GM23338 (cell line): ENCODE data around the gene TKFC. TPM values are rescaled to one million over a fixed set of nuclear protein-coding genes. Genes with fewer than 3 reads are reported as not detected.

Experiments used
- ATAC-seq: fragments of 200-7000 bp; cut with Tn5 transposase; 3 replicates; pipeline ENCODE4 v1.9.1; 2020
- DNase-seq: peaks from one replicate; pipeline ENCODE4 v3.0.0-alpha.2; 2015; ENCODE audit warnings: low spot score
- H2AFZ ChIP-seq: fragments of 200-600 bp; sonication (generic); 2 replicates; pipeline ENCODE4 v1.8.0; 2016; ENCODE audit warnings: antibody characterized with exemption, mild to moderate bottlenecking, moderate library complexity
- H3F3A ChIP-seq: fragments of 200-600 bp; sonication (generic); replicated peaks from 2 replicates; pipeline ENCODE4 v1.8.0; 2017; ENCODE audit warnings: antibody characterized with exemption, mixed run types, low read depth
- H3K27ac ChIP-seq: fragments of 200-600 bp; sonication (generic); 2 replicates; pipeline ENCODE4 v1.6.1; 2016; ENCODE audit warnings: low read depth
- H3K27me3 ChIP-seq: fragments of 200-600 bp; sonication (generic); 2 replicates; pipeline ENCODE4 v1.8.0; 2016; ENCODE audit warnings: mild to moderate bottlenecking, mixed run types, moderate library complexity; ENCODE audit not compliant: insufficient read depth
- H3K36me3 ChIP-seq: fragments of 200-600 bp; sonication (generic); 2 replicates; pipeline ENCODE4 v1.8.0; 2016; ENCODE audit warnings: mild to moderate bottlenecking; ENCODE audit not compliant: insufficient read depth
- H3K4me1 ChIP-seq: fragments of 200-600 bp; sonication (generic); 2 replicates; pipeline ENCODE4 v1.8.0; 2016; ENCODE audit warnings: mild to moderate bottlenecking, moderate library complexity; ENCODE audit not compliant: insufficient read depth
- H3K4me2 ChIP-seq: fragments of 200-600 bp; sonication (generic); 2 replicates; pipeline ENCODE4 v1.7.1; 2017; ENCODE audit warnings: mixed run types
- H3K4me3 ChIP-seq: fragments of 200-600 bp; sonication (generic); 2 replicates; pipeline ENCODE4 v1.6.1; 2016; ENCODE audit warnings: mixed run types
- H3K79me2 ChIP-seq: fragments of 200-600 bp; sonication (generic); replicated peaks from 2 replicates; pipeline ENCODE4 v1.8.0; 2017; ENCODE audit warnings: mild to moderate bottlenecking; ENCODE audit not compliant: insufficient read depth
- H3K9me2 ChIP-seq: fragments of 200-600 bp; sonication (generic); 2 replicates; pipeline ENCODE4 v1.8.0; 2017; ENCODE audit not compliant: insufficient read depth
- H4K20me1 ChIP-seq: fragments of 200-600 bp; sonication (generic); replicated peaks from 2 replicates; pipeline ENCODE4 v1.8.0; 2017; ENCODE audit warnings: mild to moderate bottlenecking; ENCODE audit not compliant: insufficient read depth
- H3K27ac Mint-ChIP-seq: 2 replicates; pipeline ENCODE4 v1.8.0; 2020; ENCODE audit warnings: inconsistent platforms, mild to moderate bottlenecking, moderate library complexity, mixed read lengths
- H3K27me3 Mint-ChIP-seq: 3 replicates; pipeline ENCODE4 v1.8.0; 2022; ENCODE audit warnings: low read depth, mild to moderate bottlenecking, moderate library complexity, mixed read lengths, inconsistent platforms; ENCODE audit not compliant: insufficient read depth, poor library complexity
- H3K36me3 Mint-ChIP-seq: 3 replicates; pipeline ENCODE4 v1.8.0; 2021; ENCODE audit warnings: low read depth, mild to moderate bottlenecking, inconsistent platforms, moderate library complexity, mixed read lengths
- H3K4me1 Mint-ChIP-seq: 3 replicates; pipeline ENCODE4 v1.8.0; 2020; ENCODE audit warnings: mild to moderate bottlenecking, inconsistent platforms, mixed read lengths
- H3K4me3 Mint-ChIP-seq: 3 replicates; pipeline ENCODE4 v1.8.0; 2021; ENCODE audit warnings: moderate library complexity, mild to moderate bottlenecking, inconsistent platforms, mixed read lengths
- H3K9me3 Mint-ChIP-seq: 3 replicates; pipeline ENCODE4 v1.8.0; 2020; ENCODE audit warnings: moderate library complexity, mild to moderate bottlenecking, inconsistent platforms, mixed read lengths
- CREB1 ChIP-seq: fragments of 250-450 bp; sonication (Bioruptor Pico); IDR thresholded peaks from 2 replicates; pipeline ENCODE4 v1.5.0; 2020; ENCODE audit warnings: low read depth, mild to moderate bottlenecking, moderate library complexity
- EZH2 ChIP-seq: fragments of 200-600 bp; sonication (generic); IDR thresholded peaks from one replicate; pipeline ENCODE4 v1.8.0; 2017; ENCODE audit warnings: antibody characterized with exemption, mild to moderate bottlenecking, low read depth; ENCODE audit not compliant: unreplicated experiment
- EZH2phosphoT487 ChIP-seq: fragments of 200-600 bp; sonication (generic); IDR thresholded peaks from one replicate; pipeline ENCODE4 v1.8.1; 2018; ENCODE audit warnings: antibody characterized with exemption; ENCODE audit not compliant: unreplicated experiment
- JUNB ChIP-seq: IDR thresholded peaks from one replicate; pipeline ENCODE4 v1.6.1; 2016; ENCODE audit warnings: antibody characterized with exemption; ENCODE audit not compliant: unreplicated experiment
- NANOG ChIP-seq: IDR thresholded peaks from 2 replicates; pipeline ENCODE4 v1.6.1; 2016; ENCODE audit warnings: antibody characterized with exemption, borderline replicate concordance
- POLR2AphosphoS5 ChIP-seq: IDR thresholded peaks from 2 replicates; pipeline ENCODE4 v1.6.1; 2016; ENCODE audit warnings: antibody characterized with exemption, low read depth
- STAT1 ChIP-seq: IDR thresholded peaks from one replicate; pipeline ENCODE4 v1.6.1; 2016; ENCODE audit warnings: antibody characterized with exemption; ENCODE audit not compliant: unreplicated experiment
- ZNF114 ChIP-seq: fragments of 250-450 bp; sonication (Bioruptor Pico); IDR thresholded peaks from 2 replicates; pipeline ENCODE4 v1.5.0; 2020; ENCODE audit warnings: mild to moderate bottlenecking, moderate library complexity
- ZNF331 ChIP-seq: fragments of 250-450 bp; sonication (Bioruptor Pico); IDR thresholded peaks from 2 replicates; pipeline ENCODE4 v1.5.0; 2020; ENCODE audit warnings: low read depth, mild to moderate bottlenecking, moderate library complexity
- polyA plus RNA-seq: library from polyadenylated mRNA; unstranded; fragments of >200 nt; fragmentation: Nextera tagmentation; extraction: Ambion mirVana; gene quantifications from 2 replicates; pipeline ENCODE4 v1.2.1, GENCODE V29; 2016
- total RNA-seq: library from RNA; depleted of rRNA; stranded (reverse); fragments of >200 nt; shearing (Covaris generic); gene quantifications from 2 replicates; pipeline ENCODE4 v1.2.3, GENCODE V29; 2014
- TF ChIP-seq, protein P1 (sequence below), 2 experiments: fragments of 200-600 bp in 1 of 2; sonication (generic) in 1 of 2; conservative IDR thresholded peaks; 2 replicates each; pipeline versions ENCODE4 v1.5.1 to v1.6.1; 2016 to 2017; ENCODE audit warnings: antibody characterized with exemption in 2 of 2, low read depth in 2 of 2, mild to moderate bottlenecking in 2 of 2, moderate library complexity in 1 of 2
- TF ChIP-seq, protein P2 (sequence below): fragments of 250-450 bp; sonication (Bioruptor Pico); IDR thresholded peaks from 2 replicates; pipeline ENCODE4 v1.5.0; 2020; ENCODE audit warnings: mild to moderate bottlenecking, moderate library complexity
- TF ChIP-seq, protein P3 (sequence below): IDR thresholded peaks from one replicate; pipeline ENCODE4 v1.6.1; 2018; ENCODE audit warnings: antibody characterized with exemption; ENCODE audit not compliant: unreplicated experiment
- TF ChIP-seq, protein P4 (sequence below): IDR thresholded peaks from 2 replicates; pipeline ENCODE4 v1.6.1; 2016; ENCODE audit warnings: antibody characterized with exemption

Gene TKFC
- total and polyA plus RNA-seq, 2 experiments from 2014 or later = 21.7 to 46.9 TPM

DNA sequence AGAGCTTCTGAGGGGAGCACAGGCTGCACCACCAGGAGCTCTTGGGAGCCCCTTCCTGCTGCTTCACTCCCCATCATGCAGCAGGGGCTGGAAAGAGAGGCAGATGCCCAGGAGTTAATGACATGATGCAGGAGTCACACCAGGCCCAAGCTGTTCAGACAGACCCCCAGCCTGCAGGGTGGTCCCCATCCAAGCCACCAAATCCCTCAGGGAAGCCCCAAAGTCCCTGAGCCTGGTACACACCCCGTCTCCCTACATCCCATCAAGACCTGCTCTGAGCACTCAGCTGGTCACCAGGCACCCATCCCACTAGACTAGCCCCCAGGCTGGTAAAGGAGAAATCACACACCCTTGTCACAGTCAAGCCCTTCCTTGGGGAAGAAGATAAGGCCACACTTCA lies 17.3 kb downstream of the TKFC start:
- Mint-ChIP-seq H3K4me1 (peaks cover 2% of the 10 kb centered on the region; the same call in 2 of the 3 replicates), H3K27ac (no peak overlapping the region), H3K4me3 (no peak overlapping the region), H3K27me3 (peaks cover 6% of the 10 kb centered on the region), H3K9me3 (no peaks in the 10 kb centered on the region), H3K36me3 (peaks cover 20% of the 10 kb centered on the region)
- Histone ChIP-seq H3K9me2 (no peaks in the 10 kb centered on the region), H3K36me3 (no peaks in the 10 kb centered on the region), H3K79me2 (no peaks in the 10 kb centered on the region), H2AFZ (no peak overlapping the region), H3K27ac (no peak overlapping the region), H3K4me2 (no peak overlapping the region), H4K20me1 (no peaks in the 10 kb centered on the region), H3K4me3 (no peak overlapping the region), H3K4me1 (no peaks in the 10 kb centered on the region), H3F3A (no peaks in the 10 kb centered on the region), H3K27me3 (no peaks in the 10 kb centered on the region)
- ATAC-seq (no peak), DNase-seq (no peak)
- TF ChIP-seq, protein P1, sequence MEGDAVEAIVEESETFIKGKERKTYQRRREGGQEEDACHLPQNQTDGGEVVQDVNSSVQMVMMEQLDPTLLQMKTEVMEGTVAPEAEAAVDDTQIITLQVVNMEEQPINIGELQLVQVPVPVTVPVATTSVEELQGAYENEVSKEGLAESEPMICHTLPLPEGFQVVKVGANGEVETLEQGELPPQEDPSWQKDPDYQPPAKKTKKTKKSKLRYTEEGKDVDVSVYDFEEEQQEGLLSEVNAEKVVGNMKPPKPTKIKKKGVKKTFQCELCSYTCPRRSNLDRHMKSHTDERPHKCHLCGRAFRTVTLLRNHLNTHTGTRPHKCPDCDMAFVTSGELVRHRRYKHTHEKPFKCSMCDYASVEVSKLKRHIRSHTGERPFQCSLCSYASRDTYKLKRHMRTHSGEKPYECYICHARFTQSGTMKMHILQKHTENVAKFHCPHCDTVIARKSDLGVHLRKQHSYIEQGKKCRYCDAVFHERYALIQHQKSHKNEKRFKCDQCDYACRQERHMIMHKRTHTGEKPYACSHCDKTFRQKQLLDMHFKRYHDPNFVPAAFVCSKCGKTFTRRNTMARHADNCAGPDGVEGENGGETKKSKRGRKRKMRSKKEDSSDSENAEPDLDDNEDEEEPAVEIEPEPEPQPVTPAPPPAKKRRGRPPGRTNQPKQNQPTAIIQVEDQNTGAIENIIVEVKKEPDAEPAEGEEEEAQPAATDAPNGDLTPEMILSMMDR (conservative IDR thresholded peaks at IDR 0.05; ENCODE audit: low read depth in 2 of 2) = no peak
- TF ChIP-seq NANOG (no peak), STAT1 (no peak), CREB1 (CRISPR knock-in tag) (no peak), POLR2AphosphoS5 (no peak), ZNF114 (no peak), ZNF331 (CRISPR knock-in tag) (no peak), EZH2phosphoT487 (no peak), EZH2 (no peak), JUNB (no peak)
- TF ChIP-seq, protein P2, sequence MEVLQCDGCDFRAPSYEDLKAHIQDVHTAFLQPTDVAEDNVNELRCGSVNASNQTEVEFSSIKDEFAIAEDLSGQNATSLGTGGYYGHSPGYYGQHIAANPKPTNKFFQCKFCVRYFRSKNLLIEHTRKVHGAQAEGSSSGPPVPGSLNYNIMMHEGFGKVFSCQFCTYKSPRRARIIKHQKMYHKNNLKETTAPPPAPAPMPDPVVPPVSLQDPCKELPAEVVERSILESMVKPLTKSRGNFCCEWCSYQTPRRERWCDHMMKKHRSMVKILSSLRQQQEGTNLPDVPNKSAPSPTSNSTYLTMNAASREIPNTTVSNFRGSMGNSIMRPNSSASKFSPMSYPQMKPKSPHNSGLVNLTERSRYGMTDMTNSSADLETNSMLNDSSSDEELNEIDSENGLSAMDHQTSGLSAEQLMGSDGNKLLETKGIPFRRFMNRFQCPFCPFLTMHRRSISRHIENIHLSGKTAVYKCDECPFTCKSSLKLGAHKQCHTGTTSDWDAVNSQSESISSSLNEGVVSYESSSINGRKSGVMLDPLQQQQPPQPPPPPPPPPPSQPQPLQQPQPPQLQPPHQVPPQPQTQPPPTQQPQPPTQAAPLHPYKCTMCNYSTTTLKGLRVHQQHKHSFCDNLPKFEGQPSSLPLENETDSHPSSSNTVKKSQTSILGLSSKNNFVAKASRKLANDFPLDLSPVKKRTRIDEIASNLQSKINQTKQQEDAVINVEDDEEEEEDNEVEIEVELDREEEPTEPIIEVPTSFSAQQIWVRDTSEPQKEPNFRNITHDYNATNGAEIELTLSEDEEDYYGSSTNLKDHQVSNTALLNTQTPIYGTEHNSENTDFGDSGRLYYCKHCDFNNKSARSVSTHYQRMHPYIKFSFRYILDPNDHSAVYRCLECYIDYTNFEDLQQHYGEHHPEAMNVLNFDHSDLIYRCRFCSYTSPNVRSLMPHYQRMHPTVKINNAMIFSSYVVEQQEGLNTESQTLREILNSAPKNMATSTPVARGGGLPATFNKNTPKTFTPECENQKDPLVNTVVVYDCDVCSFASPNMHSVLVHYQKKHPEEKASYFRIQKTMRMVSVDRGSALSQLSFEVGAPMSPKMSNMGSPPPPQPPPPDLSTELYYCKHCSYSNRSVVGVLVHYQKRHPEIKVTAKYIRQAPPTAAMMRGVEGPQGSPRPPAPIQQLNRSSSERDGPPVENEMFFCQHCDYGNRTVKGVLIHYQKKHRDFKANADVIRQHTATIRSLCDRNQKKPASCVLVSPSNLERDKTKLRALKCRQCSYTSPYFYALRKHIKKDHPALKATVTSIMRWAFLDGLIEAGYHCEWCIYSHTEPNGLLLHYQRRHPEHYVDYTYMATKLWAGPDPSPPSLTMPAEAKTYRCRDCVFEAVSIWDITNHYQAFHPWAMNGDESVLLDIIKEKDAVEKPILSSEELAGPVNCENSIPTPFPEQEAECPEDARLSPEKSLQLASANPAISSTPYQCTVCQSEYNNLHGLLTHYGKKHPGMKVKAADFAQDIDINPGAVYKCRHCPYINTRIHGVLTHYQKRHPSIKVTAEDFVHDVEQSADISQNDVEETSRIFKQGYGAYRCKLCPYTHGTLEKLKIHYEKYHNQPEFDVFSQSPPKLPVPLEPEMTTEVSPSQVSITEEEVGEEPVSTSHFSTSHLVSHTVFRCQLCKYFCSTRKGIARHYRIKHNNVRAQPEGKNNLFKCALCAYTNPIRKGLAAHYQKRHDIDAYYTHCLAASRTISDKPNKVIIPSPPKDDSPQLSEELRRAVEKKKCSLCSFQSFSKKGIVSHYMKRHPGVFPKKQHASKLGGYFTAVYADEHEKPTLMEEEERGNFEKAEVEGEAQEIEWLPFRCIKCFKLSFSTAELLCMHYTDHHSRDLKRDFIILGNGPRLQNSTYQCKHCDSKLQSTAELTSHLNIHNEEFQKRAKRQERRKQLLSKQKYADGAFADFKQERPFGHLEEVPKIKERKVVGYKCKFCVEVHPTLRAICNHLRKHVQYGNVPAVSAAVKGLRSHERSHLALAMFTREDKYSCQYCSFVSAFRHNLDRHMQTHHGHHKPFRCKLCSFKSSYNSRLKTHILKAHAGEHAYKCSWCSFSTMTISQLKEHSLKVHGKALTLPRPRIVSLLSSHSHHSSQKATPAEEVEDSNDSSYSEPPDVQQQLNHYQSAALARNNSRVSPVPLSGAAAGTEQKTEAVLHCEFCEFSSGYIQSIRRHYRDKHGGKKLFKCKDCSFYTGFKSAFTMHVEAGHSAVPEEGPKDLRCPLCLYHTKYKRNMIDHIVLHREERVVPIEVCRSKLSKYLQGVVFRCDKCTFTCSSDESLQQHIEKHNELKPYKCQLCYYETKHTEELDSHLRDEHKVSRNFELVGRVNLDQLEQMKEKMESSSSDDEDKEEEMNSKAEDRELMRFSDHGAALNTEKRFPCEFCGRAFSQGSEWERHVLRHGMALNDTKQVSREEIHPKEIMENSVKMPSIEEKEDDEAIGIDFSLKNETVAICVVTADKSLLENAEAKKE (CRISPR knock-in tag) = no peak
- TF ChIP-seq, protein P3, sequence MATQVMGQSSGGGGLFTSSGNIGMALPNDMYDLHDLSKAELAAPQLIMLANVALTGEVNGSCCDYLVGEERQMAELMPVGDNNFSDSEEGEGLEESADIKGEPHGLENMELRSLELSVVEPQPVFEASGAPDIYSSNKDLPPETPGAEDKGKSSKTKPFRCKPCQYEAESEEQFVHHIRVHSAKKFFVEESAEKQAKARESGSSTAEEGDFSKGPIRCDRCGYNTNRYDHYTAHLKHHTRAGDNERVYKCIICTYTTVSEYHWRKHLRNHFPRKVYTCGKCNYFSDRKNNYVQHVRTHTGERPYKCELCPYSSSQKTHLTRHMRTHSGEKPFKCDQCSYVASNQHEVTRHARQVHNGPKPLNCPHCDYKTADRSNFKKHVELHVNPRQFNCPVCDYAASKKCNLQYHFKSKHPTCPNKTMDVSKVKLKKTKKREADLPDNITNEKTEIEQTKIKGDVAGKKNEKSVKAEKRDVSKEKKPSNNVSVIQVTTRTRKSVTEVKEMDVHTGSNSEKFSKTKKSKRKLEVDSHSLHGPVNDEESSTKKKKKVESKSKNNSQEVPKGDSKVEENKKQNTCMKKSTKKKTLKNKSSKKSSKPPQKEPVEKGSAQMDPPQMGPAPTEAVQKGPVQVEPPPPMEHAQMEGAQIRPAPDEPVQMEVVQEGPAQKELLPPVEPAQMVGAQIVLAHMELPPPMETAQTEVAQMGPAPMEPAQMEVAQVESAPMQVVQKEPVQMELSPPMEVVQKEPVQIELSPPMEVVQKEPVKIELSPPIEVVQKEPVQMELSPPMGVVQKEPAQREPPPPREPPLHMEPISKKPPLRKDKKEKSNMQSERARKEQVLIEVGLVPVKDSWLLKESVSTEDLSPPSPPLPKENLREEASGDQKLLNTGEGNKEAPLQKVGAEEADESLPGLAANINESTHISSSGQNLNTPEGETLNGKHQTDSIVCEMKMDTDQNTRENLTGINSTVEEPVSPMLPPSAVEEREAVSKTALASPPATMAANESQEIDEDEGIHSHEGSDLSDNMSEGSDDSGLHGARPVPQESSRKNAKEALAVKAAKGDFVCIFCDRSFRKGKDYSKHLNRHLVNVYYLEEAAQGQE = no peak
- TF ChIP-seq, protein P4, sequence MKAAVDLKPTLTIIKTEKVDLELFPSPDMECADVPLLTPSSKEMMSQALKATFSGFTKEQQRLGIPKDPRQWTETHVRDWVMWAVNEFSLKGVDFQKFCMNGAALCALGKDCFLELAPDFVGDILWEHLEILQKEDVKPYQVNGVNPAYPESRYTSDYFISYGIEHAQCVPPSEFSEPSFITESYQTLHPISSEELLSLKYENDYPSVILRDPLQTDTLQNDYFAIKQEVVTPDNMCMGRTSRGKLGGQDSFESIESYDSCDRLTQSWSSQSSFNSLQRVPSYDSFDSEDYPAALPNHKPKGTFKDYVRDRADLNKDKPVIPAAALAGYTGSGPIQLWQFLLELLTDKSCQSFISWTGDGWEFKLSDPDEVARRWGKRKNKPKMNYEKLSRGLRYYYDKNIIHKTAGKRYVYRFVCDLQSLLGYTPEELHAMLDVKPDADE = no peak
